HepG2 (cell line): ENCODE data around the gene NHLH2. TPM values are rescaled to one million over a fixed set of nuclear protein-coding genes. Genes with fewer than 3 reads are reported as not detected.

Source experiments
- ATAC-seq: fragments of 200-7000 bp; cut with Tn5 transposase; 3 replicates; pipeline ENCODE4 v1.9.1; 2020; ENCODE audit warnings: mild to moderate bottlenecking, moderate library complexity
- BruUV-seq: library from RNA; stranded (reverse); fragments of 400-500 nt; replicated peaks from 2 replicates; lab custom pipeline; 2021; lab: Mats Ljungman, UMichigan
- CTCF ChIA-PET: fragments of 300-600 bp; formaldehyde crosslinking; extraction: SDS; loops from one replicate; lab custom pipeline; 2021; ENCODE audit warnings: low total read pairs, inconsistent platforms, low intra/inter-chr PET ratio; lab: Yijun Ruan, JAX
- POLR2A ChIA-PET: fragments of 350-600 bp; sonication (Branson Sonifier 250); formaldehyde crosslinking; loops from one replicate; lab custom pipeline; 2020; ENCODE audit warnings: antibody characterized with exemption, inconsistent platforms; lab: Yijun Ruan, JAX
- DNase-seq: peaks from one replicate; pipeline ENCODE4 v3.0.0-alpha.2; 2015; ENCODE audit warnings: low spot score
- FAIRE-seq: peaks from 3 replicates; lab custom pipeline; 2011; peaks lifted over from hg19 to GRCh38; lab: Jason Lieb, UNC
- H2AFZ ChIP-seq: one replicate; pipeline ENCODE4 v1.6.1; 2011; ENCODE audit warnings: low read length, inconsistent platforms
- H3K27ac ChIP-seq: fragments of 300-600 bp; 3 replicates; pipeline ENCODE4 v1.8.0; 2011; ENCODE audit warnings: mixed run types, mild to moderate bottlenecking, mixed read lengths, low read length, inconsistent platforms; ENCODE audit not compliant: insufficient read depth; ENCODE audit errors: extremely low read length
- H3K27me3 ChIP-seq, 2 experiments: fragments of 200-600 bp in 1 of 2; 2 replicates in 1 of 2; 3 replicates in 1 of 2; pipeline versions ENCODE4 v1.6.0 to v1.8.0; 2011; ENCODE audit warnings: low read length in 2 of 2, mild to moderate bottlenecking in 2 of 2, moderate library complexity in 2 of 2, inconsistent platforms in 1 of 2; ENCODE audit not compliant: insufficient read depth in 2 of 2, control insufficient read depth in 1 of 2
- H3K36me3 ChIP-seq, 2 experiments: fragments of 200-600 bp in 1 of 2; replicated peaks in 1 of 2; 2 replicates in 1 of 2; 3 replicates in 1 of 2; pipeline versions ENCODE4 v1.5.1 to v1.8.0; 2011; ENCODE audit warnings: low read length in 2 of 2, inconsistent platforms in 1 of 2; ENCODE audit not compliant: insufficient read depth in 2 of 2, control insufficient read depth in 1 of 2
- H3K4me1 ChIP-seq: 2 replicates; pipeline ENCODE4 v1.5.1; 2012; ENCODE audit warnings: low read length, inconsistent platforms; ENCODE audit not compliant: insufficient read depth
- H3K4me2 ChIP-seq: 2 replicates; pipeline ENCODE4 v1.6.0; 2011; ENCODE audit warnings: low read depth, low read length, inconsistent platforms
- H3K4me3 ChIP-seq, 3 experiments: fragments of 200-600 bp in 1 of 3; sonication (generic), shearing (Covaris generic) in 1 of 3; replicated peaks in 1 of 3; 2 replicates each; pipeline ENCODE4 v1.5.1; 2011 to 2016; ENCODE audit warnings: low read length in 3 of 3, inconsistent platforms in 2 of 3, low read depth in 2 of 3, mild to moderate bottlenecking in 2 of 3, control low read depth in 1 of 3, mixed read lengths in 1 of 3; ENCODE audit not compliant: insufficient read depth in 1 of 3
- H3K79me2 ChIP-seq: one replicate; pipeline ENCODE4 v1.6.1; 2011; ENCODE audit warnings: low read length, inconsistent platforms; ENCODE audit not compliant: insufficient read depth
- H3K9ac ChIP-seq: 2 replicates; pipeline ENCODE4 v1.6.0; 2011; ENCODE audit warnings: mild to moderate bottlenecking, low read depth, low read length, inconsistent platforms; ENCODE audit not compliant: insufficient read depth
- H3K9me3 ChIP-seq: 2 replicates; pipeline ENCODE4 v1.5.1; 2012; ENCODE audit warnings: mild to moderate bottlenecking, low read length
- H4K20me1 ChIP-seq: 2 replicates; pipeline ENCODE4 v1.6.0; 2011; ENCODE audit warnings: inconsistent platforms, mild to moderate bottlenecking, low read length, moderate library complexity; ENCODE audit not compliant: insufficient read depth
- EP300 ChIP-seq, 3 experiments: sonication (generic) in 1 of 3; formaldehyde crosslinking in 1 of 3; IDR thresholded peaks; 2 replicates each; pipeline versions ENCODE4 v1.5.1 to v1.6.1; 2011 to 2020; ENCODE audit warnings: low read depth in 2 of 3, low read length in 2 of 3, borderline replicate concordance in 1 of 3, improper control_type of control experiment in 1 of 3, mild to moderate bottlenecking in 1 of 3, missing genetic modification reagents in 1 of 3, moderate library complexity in 1 of 3
- GMEB2 ChIP-seq: IDR thresholded peaks from 2 replicates; pipeline ENCODE4 v1.6.1; 2016; ENCODE audit warnings: missing biosample characterization, missing genetic modification reagents, low read depth
- NR1H2 ChIP-seq: sonication (generic); formaldehyde crosslinking; IDR thresholded peaks from 2 replicates; pipeline ENCODE4 v1.8.1; 2022; ENCODE audit warnings: low read depth, missing genetic modification reagents, borderline replicate concordance
- ZBTB33 ChIP-seq: sonication (generic); formaldehyde crosslinking; IDR thresholded peaks from 2 replicates; pipeline ENCODE4 v1.4.0; 2020; ENCODE audit warnings: missing genetic modification reagents
- ZNF883 ChIP-seq: sonication (generic); formaldehyde crosslinking; IDR thresholded peaks from 2 replicates; pipeline ENCODE4 v1.5.1; 2020; ENCODE audit warnings: mild to moderate bottlenecking, missing genetic modification reagents; ENCODE audit errors: not compliant biosample characterization
- WGBS: methylation state at CpG from one replicate; pipeline ENCODE4 v1.1.6; 2017; ENCODE audit warnings: low lambda C conversion rate; 5-methylcytosine and 5-hydroxymethylcytosine counted together
- in situ Hi-C: cut with HindIII; loops from 2 replicates; pipeline ENCODE4 v1.10.0; 2017; ENCODE audit warnings: low pct_unique_long_range_greater_than_20kb; ENCODE audit not compliant: extremely low pct_ligation_motif_present
- intact Hi-C: fragments of 100-400 bp; cut with micrococcal nuclease; formaldehyde crosslinking; loops from one replicate; pipeline ENCODE4 v1.10.0; 2022; ENCODE audit not compliant: unreplicated experiment
- polyA plus RNA-seq, 8 experiments: library from polyadenylated mRNA; depleted of rRNA in 3 of 8; stranded (reverse) in 7 of 8; unstranded in 1 of 8; fragments of >200 nt; fragmentation: Illumina TruSeq in 4 of 8; extraction: Trizol in 4 of 8; gene quantifications; 2 replicates each; pipeline versions ENCODE4 v1.2.1 to v1.2.3, GENCODE V29; 2011 to 2016; ENCODE audit warnings: low read depth in 4 of 8, missing spikeins in 1 of 8, mixed read lengths in 1 of 8; ENCODE audit not compliant: insufficient read depth in 1 of 8
- total RNA-seq, 5 experiments: library from RNA; depleted of rRNA; stranded (reverse); fragments of >200 nt; fragmentation: Illumina TruSeq; extraction: Trizol; gene quantifications; 2 replicates each; pipeline ENCODE4 v1.2.3, GENCODE V29; 2016; ENCODE audit warnings: low read depth in 1 of 5
- TF ChIP-seq, protein P1 (sequence below): IDR thresholded peaks from 2 replicates; pipeline ENCODE4 v1.6.1; 2012; ENCODE audit warnings: low read depth, low read length, improper control_type of control experiment
- TF ChIP-seq, protein P2 (sequence below): sonication (generic); formaldehyde crosslinking; IDR thresholded peaks from 2 replicates; pipeline ENCODE4 v1.4.0; 2020; ENCODE audit warnings: missing genetic modification reagents; ENCODE audit errors: not compliant biosample characterization
- TF ChIP-seq, protein P3 (sequence below): sonication (generic); formaldehyde crosslinking; IDR thresholded peaks from 2 replicates; pipeline ENCODE4 v1.4.0; 2020; ENCODE audit warnings: missing genetic modification reagents
- TF ChIP-seq, protein P4 (sequence below): sonication (generic); formaldehyde crosslinking; IDR thresholded peaks from 2 replicates; pipeline ENCODE4 v1.4.0; 2020; ENCODE audit warnings: missing genetic modification reagents

NHLH2 gene
- total and polyA plus RNA-seq, 2 of the 13 experiments (the other 11 are each of a cell fraction or from before 2014, with no cell fraction given) = not detected

DNA sequence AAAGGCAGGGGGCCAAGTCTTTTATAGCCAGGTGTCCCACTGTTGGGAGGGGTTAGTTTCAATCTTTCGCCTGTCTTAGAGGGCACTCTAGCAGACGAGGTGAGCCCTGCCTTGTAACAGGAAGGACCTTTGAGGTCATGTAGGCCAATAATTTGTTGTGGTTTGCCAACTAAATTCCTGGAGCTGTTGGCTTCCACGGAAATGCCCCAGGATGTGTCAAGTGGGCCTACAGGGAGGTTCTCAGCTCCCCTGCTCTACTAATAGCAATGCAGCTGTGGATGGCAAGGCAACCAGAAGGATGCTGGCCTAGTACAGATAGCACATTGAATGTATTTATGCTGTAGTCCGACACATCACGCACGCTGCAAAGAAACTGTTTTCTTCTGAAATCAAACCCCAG is 50.1 kb downstream of the NHLH2 start (continued):
- TF ChIP-seq, protein P1, sequence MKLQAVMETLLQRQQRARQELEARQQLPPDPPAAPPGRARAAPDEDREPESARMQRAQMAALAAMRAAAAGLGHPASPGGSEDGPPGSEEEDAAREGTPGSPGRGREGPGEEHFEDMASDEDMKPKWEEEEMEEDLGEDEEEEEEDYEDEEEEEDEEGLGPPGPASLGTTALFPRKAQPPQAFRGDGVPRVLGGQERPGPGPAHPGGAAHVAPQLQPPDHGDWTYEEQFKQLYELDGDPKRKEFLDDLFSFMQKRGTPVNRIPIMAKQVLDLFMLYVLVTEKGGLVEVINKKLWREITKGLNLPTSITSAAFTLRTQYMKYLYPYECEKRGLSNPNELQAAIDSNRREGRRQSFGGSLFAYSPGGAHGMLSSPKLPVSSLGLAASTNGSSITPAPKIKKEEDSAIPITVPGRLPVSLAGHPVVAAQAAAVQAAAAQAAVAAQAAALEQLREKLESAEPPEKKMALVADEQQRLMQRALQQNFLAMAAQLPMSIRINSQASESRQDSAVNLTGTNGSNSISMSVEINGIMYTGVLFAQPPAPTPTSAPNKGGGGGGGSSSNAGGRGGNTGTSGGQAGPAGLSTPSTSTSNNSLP = no peak
- TF ChIP-seq ZBTB33 (CRISPR knock-in tag) (no peak), GMEB2 (CRISPR knock-in tag) (no peak), ZNF883 (no peak)

DNA sequence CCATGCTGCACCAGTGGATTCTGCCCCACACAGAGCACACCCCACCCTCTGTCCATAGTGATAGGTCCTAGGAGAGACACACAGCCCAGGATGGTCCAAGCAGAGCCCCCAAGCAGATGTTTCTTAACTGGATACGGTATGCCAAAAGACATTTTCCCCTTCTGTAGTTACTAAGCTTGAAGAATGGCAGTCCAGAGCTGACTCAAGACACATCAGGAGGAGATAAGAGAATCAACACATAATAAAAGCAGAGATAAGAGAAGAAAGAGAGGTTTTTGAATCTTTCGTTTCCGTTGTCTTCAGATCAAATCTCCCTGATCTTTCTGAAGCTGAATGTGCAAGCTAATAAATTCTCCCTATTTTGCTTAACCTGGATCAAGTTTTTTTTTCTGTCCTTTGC is 50.6 kb downstream of the NHLH2 start:
- Histone ChIP-seq H3K4me1 (no peaks in the 10 kb centered on the region), H3K27ac (no peak overlapping the region), H4K20me1 (no peaks in the 10 kb centered on the region), H3K79me2 (no peaks in the 10 kb centered on the region), H3K36me3 (no peaks in the 10 kb centered on the region), H2AFZ (no peak overlapping the region), H3K27me3 (no peaks in the 10 kb centered on the region), H3K4me3 (no peak overlapping the region), H3K9me3 (no peaks in the 10 kb centered on the region), H3K9ac (no peak overlapping the region), H3K4me2 (no peak overlapping the region)
- 7% methylated on average over 3 of the region's 3 CpGs for WGBS
- ATAC-seq (no peak), DNase-seq (no peak), FAIRE-seq (no peak)
- POLR2A ChIA-PET = no interaction called here
- no TSS peak for BruUV-seq
- CTCF ChIA-PET = no interaction called here
- in situ Hi-C loops (no loop called here), intact Hi-C loops (no loop called here)
- TF ChIP-seq, protein P2, sequence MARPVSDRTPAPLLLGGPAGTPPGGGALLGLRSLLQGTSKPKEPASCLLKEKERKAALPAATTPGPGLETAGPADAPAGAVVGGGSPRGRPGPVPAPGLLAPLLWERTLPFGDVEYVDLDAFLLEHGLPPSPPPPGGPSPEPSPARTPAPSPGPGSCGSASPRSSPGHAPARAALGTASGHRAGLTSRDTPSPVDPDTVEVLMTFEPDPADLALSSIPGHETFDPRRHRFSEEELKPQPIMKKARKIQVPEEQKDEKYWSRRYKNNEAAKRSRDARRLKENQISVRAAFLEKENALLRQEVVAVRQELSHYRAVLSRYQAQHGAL (CRISPR knock-in tag) = no peak
- TF ChIP-seq NR1H2 (CRISPR knock-in tag) (no peak), EP300 (IDR thresholded peaks at IDR 0.05; ENCODE audit: low read depth in 2 of 2, low read length in 2 of 2) (no peak), EP300 (CRISPR knock-in tag; IDR thresholded peaks at IDR 0.05; ENCODE audit: borderline replicate concordance) (no peak)
- TF ChIP-seq, protein P3, sequence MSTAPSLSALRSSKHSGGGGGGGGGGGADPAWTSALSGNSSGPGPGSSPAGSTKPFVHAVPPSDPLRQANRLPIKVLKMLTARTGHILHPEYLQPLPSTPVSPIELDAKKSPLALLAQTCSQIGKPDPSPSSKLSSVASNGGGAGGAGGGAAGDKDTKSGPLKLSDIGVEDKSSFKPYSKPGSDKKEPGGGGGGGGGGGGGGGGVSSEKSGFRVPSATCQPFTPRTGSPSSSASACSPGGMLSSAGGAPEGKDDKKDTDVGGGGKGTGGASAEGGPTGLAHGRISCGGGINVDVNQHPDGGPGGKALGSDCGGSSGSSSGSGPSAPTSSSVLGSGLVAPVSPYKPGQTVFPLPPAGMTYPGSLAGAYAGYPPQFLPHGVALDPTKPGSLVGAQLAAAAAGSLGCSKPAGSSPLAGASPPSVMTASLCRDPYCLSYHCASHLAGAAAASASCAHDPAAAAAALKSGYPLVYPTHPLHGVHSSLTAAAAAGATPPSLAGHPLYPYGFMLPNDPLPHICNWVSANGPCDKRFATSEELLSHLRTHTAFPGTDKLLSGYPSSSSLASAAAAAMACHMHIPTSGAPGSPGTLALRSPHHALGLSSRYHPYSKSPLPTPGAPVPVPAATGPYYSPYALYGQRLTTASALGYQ = no peak
- TF ChIP-seq, protein P4, sequence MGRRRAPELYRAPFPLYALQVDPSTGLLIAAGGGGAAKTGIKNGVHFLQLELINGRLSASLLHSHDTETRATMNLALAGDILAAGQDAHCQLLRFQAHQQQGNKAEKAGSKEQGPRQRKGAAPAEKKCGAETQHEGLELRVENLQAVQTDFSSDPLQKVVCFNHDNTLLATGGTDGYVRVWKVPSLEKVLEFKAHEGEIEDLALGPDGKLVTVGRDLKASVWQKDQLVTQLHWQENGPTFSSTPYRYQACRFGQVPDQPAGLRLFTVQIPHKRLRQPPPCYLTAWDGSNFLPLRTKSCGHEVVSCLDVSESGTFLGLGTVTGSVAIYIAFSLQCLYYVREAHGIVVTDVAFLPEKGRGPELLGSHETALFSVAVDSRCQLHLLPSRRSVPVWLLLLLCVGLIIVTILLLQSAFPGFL (CRISPR knock-in tag) = no peak
